Measurements from ENCODE around the gene CCDC178. TPM values are rescaled to one million over a fixed set of nuclear protein-coding genes. Genes with fewer than 3 reads are reported as not detected.

CCDC178 gene
- polyA plus RNA-seq, 1 donor from 2014 or later, result not detected

GRCh38 chr18:33316146-33316587, 124.4 kb downstream of the CCDC178 start:
- Histone ChIP-seq H3F3A (ENCODE audit: insufficient read depth, low read length, poor library complexity, severe bottlenecking) (no peaks in the 10 kb centered on the region), H2AFZ (ENCODE audit: low read depth, low read length) (no peak overlapping the region), H4K20me1 (ENCODE audit: insufficient read depth) (no peaks in the 10 kb centered on the region), H3K27me3 (ENCODE audit: insufficient read depth, low read depth, low read length) (no peaks in the 10 kb centered on the region), H3K79me2 (replicated peaks; ENCODE audit: insufficient read depth, low read length) (no peaks in the 10 kb centered on the region), H3K9me3 (ENCODE audit: low read length) (no peaks in the 10 kb centered on the region), H3K4me2 (ENCODE audit: low read length) (no peak overlapping the region), H3K9me2 (ENCODE audit: insufficient read depth, low read length) (no peaks in the 10 kb centered on the region), H3K36me3 (ENCODE audit: insufficient read depth, low read length) (no peaks in the 10 kb centered on the region), H3K4me3 (ENCODE audit: low read length) (no peak overlapping the region), H3K9ac (ENCODE audit: low read length) (no peak overlapping the region), H3K27ac (ENCODE audit: low read length) (no peak overlapping the region)
- TF ChIP-seq, protein P1, sequence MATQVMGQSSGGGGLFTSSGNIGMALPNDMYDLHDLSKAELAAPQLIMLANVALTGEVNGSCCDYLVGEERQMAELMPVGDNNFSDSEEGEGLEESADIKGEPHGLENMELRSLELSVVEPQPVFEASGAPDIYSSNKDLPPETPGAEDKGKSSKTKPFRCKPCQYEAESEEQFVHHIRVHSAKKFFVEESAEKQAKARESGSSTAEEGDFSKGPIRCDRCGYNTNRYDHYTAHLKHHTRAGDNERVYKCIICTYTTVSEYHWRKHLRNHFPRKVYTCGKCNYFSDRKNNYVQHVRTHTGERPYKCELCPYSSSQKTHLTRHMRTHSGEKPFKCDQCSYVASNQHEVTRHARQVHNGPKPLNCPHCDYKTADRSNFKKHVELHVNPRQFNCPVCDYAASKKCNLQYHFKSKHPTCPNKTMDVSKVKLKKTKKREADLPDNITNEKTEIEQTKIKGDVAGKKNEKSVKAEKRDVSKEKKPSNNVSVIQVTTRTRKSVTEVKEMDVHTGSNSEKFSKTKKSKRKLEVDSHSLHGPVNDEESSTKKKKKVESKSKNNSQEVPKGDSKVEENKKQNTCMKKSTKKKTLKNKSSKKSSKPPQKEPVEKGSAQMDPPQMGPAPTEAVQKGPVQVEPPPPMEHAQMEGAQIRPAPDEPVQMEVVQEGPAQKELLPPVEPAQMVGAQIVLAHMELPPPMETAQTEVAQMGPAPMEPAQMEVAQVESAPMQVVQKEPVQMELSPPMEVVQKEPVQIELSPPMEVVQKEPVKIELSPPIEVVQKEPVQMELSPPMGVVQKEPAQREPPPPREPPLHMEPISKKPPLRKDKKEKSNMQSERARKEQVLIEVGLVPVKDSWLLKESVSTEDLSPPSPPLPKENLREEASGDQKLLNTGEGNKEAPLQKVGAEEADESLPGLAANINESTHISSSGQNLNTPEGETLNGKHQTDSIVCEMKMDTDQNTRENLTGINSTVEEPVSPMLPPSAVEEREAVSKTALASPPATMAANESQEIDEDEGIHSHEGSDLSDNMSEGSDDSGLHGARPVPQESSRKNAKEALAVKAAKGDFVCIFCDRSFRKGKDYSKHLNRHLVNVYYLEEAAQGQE (IDR thresholded peaks at IDR 0.05; ENCODE audit: borderline replicate concordance), result no peak
- TF ChIP-seq EZH2 (IDR thresholded peaks at IDR 0.05; ENCODE audit: borderline replicate concordance, insufficient read depth, low read length, poor library complexity, severe bottlenecking) (no peak), POLR2AphosphoS5 (IDR thresholded peaks at IDR 0.05) (no peak), SMC3 (conservative IDR thresholded peaks at IDR 0.05; ENCODE audit: poor library complexity) (no peak), EP300 (conservative IDR thresholded peaks at IDR 0.05; ENCODE audit: poor library complexity, severe bottlenecking) (no peak), RAD21 (conservative IDR thresholded peaks at IDR 0.05) (no peak), TAF1 (IDR thresholded peaks at IDR 0.05; ENCODE audit: low read depth) (no peak), MXI1 (conservative IDR thresholded peaks at IDR 0.05; ENCODE audit: poor library complexity, severe bottlenecking) (no peak)
- TF ChIP-seq, protein P2, sequence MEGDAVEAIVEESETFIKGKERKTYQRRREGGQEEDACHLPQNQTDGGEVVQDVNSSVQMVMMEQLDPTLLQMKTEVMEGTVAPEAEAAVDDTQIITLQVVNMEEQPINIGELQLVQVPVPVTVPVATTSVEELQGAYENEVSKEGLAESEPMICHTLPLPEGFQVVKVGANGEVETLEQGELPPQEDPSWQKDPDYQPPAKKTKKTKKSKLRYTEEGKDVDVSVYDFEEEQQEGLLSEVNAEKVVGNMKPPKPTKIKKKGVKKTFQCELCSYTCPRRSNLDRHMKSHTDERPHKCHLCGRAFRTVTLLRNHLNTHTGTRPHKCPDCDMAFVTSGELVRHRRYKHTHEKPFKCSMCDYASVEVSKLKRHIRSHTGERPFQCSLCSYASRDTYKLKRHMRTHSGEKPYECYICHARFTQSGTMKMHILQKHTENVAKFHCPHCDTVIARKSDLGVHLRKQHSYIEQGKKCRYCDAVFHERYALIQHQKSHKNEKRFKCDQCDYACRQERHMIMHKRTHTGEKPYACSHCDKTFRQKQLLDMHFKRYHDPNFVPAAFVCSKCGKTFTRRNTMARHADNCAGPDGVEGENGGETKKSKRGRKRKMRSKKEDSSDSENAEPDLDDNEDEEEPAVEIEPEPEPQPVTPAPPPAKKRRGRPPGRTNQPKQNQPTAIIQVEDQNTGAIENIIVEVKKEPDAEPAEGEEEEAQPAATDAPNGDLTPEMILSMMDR (IDR thresholded peaks at IDR 0.05; ENCODE audit: poor library complexity, severe bottlenecking), result no peak

DNA sequence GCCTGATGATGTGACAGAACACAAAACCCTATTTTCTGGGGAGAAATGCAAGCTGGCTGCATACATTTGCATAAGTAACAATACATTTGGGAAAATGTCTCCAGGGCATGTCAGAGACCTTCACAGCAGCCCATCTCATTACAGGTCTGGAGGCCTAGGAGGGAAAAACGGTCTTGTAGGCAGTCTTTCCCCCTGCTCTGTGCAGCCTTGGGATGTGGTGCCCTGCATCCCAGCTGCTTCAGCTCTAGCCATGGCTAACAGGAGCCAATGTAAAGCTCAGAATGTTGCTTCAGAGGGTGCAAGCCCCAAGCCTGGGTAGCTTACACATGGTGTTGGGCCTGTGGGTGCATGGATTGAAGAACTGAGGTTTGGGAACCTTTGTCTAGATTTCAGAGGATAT, 133.0 kb downstream of the CCDC178 start:
- Histone ChIP-seq H3K9me3 (ENCODE audit: low read length) (peaks cover 6% of the 10 kb centered on the region), H3K9ac (ENCODE audit: low read length) (no peak overlapping the region), H3K27me3 (ENCODE audit: insufficient read depth, low read depth, low read length) (no peaks in the 10 kb centered on the region), H3K79me2 (replicated peaks; ENCODE audit: insufficient read depth, low read length) (no peaks in the 10 kb centered on the region), H4K20me1 (ENCODE audit: insufficient read depth) (no peaks in the 10 kb centered on the region), H3K27ac (ENCODE audit: low read length) (no peak overlapping the region), H2AFZ (ENCODE audit: low read depth, low read length) (no peak overlapping the region), H3K4me3 (ENCODE audit: low read length) (no peak overlapping the region), H3F3A (ENCODE audit: insufficient read depth, low read length, poor library complexity, severe bottlenecking) (no peaks in the 10 kb centered on the region), H3K36me3 (ENCODE audit: insufficient read depth, low read length) (no peaks in the 10 kb centered on the region), H3K4me2 (ENCODE audit: low read length) (no peak overlapping the region), H3K9me2 (ENCODE audit: insufficient read depth, low read length) (no peaks in the 10 kb centered on the region)
- TF ChIP-seq MXI1 (conservative IDR thresholded peaks at IDR 0.05; ENCODE audit: poor library complexity, severe bottlenecking) (no peak), POLR2AphosphoS5 (IDR thresholded peaks at IDR 0.05) (no peak), RAD21 (conservative IDR thresholded peaks at IDR 0.05) (no peak), EP300 (conservative IDR thresholded peaks at IDR 0.05; ENCODE audit: poor library complexity, severe bottlenecking) (no peak), SMC3 (conservative IDR thresholded peaks at IDR 0.05; ENCODE audit: poor library complexity) (no peak), EZH2 (IDR thresholded peaks at IDR 0.05; ENCODE audit: borderline replicate concordance, insufficient read depth, low read length, poor library complexity, severe bottlenecking) (no peak), TAF1 (IDR thresholded peaks at IDR 0.05; ENCODE audit: low read depth) (no peak)
- TF ChIP-seq, protein P1 (IDR thresholded peaks at IDR 0.05; ENCODE audit: borderline replicate concordance), result no peak
- TF ChIP-seq, protein P2 (IDR thresholded peaks at IDR 0.05; ENCODE audit: poor library complexity, severe bottlenecking), result no peak
